BLaER1 treated with 17β-estradiol and CSF1 and Interleukin-3, amounts not matched to agents 10 nM and 100 nM (cell line): ENCODE data around the gene LRRC49.
"Not testable (repeated sequence)": the region's sequence is repeated elsewhere in the genome, so short reads cannot be mapped to it uniquely, and the experiment has no call there.

ENCODE experiments used
- H3K27ac ChIP-seq, 11 experiments: shearing (Covaris generic); formaldehyde crosslinking; 2 replicates each; pipeline ENCODE4 v1.8.1; 2022
- H3K27me3 ChIP-seq, 11 experiments: shearing (Covaris generic); formaldehyde crosslinking; 2 replicates each; pipeline ENCODE4 v1.8.1; 2022
- H3K36me3 ChIP-seq, 11 experiments: shearing (Covaris generic); formaldehyde crosslinking; 2 replicates each; pipeline ENCODE4 v1.8.1; 2022
- H3K4me1 ChIP-seq, 10 experiments: shearing (Covaris generic); formaldehyde crosslinking; 2 replicates each; pipeline ENCODE4 v1.8.1; 2022
- H3K4me2 ChIP-seq, 11 experiments: shearing (Covaris generic); formaldehyde crosslinking; 2 replicates each; pipeline ENCODE4 v1.8.1; 2022
- H3K4me3 ChIP-seq, 10 experiments: shearing (Covaris generic); formaldehyde crosslinking; 2 replicates each; pipeline ENCODE4 v1.8.1; 2022
- H3K9ac ChIP-seq, 11 experiments: shearing (Covaris generic); formaldehyde crosslinking; 2 replicates each; pipeline ENCODE4 v1.8.1; 2022
- H3K9me3 ChIP-seq, 11 experiments: shearing (Covaris generic); formaldehyde crosslinking; replicated peaks in 1 of 11; 2 replicates each; pipeline ENCODE4 v1.8.1; 2022
- H4K20me1 ChIP-seq, 11 experiments: shearing (Covaris generic); formaldehyde crosslinking; 2 replicates each; pipeline ENCODE4 v1.8.1; 2022
- Cebpa-rat ChIP-seq, 11 experiments: shearing (Covaris generic); IDR thresholded peaks; 2 replicates each; pipeline ENCODE4 v1.8.1; 2022

The LRRC49 gene

DNA sequence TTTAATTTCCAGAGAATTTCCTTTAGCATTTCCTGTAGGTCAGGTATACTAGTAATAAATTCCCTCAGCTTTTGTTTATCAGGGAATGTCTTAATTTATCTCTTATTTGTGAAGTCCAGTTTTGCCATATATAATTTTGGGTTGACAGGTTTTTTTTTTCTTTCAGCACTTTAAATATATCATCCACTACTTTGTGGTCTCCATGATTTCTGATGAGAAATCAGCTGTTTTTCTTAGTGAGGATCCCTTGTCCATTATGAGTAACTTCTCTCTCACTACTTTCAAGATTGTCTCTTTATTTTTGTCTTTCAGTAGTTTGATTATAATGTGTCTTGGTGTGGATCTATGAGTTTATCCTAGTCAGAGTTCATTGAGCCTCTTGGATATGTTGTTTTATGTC is 105.7 kb downstream of the LRRC49 start:
- Histone ChIP-seq H3K4me1 (peaks cover 0 to 9% (median 6%) of the 10 kb centered on the region in 10 experiments; a peak in 12 of 20 replicates), H3K4me3 (no peak overlapping the region), H4K20me1 (no peaks in the 10 kb centered on the region), H3K9ac (no peak overlapping the region), H3K36me3 (no peaks in the 10 kb centered on the region), H3K27ac (no peak overlapping the region), H3K4me2 (no peak overlapping the region), H3K27me3 (no peaks in the 10 kb centered on the region), H3K9me3 (peaks cover under 1 to 17% (median 15%) of the 10 kb centered on the region in 11 experiments; a peak in 20 of 22 replicates)
- no peak for TF ChIP-seq Cebpa-rat (IDR thresholded peaks at IDR 0.05)

DNA sequence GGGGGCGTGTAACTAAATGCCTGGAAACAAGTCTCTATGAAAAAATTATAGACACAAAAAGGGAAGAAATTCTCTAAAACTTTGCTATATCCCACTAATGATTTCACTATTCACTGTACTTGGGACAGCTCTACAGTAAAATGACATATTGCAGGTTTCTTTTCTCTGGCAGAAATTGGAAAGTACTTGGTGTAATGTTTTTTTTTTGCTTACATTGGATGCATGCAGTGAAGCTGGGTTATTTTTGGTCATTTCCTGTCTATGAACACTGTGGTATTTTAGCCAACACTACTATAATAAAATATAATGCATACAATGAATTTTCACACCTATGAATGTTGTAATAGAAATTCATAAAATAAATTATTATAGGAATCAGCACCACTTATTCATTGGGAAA is 109.7 kb downstream of the LRRC49 start:
- no peak overlapping the region for H3K9ac ChIP-seq
- H4K20me1 ChIP-seq: no peaks in the 10 kb centered on the region
- no peaks in the 10 kb centered on the region for H3K27me3 ChIP-seq
- H3K36me3 ChIP-seq: no peaks in the 10 kb centered on the region
- no peak overlapping the region for H3K4me3 ChIP-seq
- H3K9me3 ChIP-seq: peaks cover 0 to 18% (median 15%) of the 10 kb centered on the region in 11 experiments; a peak in 20 of 22 replicates
- H3K27ac ChIP-seq: no peak overlapping the region
- TF ChIP-seq Cebpa-rat (IDR thresholded peaks at IDR 0.05): no peak
- H3K4me2 ChIP-seq: peak overlapping the region in 2 of 11 experiments; percentile 21 to 31; a peak in 2 of 22 replicates
- peaks cover 0 to 9% (median 6%) of the 10 kb centered on the region in 10 experiments; a peak in 12 of 20 replicates for H3K4me1 ChIP-seq

DNA sequence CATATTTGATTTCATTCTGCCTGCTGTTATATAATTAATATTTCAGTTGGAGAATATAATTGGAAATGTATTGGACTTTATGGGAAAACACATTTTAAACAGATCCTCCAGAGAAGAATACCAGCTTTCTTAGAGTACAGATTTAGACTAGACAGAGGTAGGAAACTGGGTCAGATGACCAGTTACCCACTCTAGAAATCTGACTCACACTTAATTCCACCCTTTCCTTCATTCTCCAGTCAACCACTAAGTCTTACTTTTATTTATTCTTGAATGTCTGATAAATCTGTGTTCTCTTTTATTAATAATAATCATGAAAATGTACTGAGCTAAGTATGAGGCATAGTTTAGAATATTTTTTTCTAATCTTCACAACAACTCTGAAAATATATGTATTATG is 110.7 kb downstream of the LRRC49 start:
- H3K4me2 ChIP-seq: no peak overlapping the region
- H3K27me3 ChIP-seq: no peaks in the 10 kb centered on the region
- no peak for TF ChIP-seq Cebpa-rat (IDR thresholded peaks at IDR 0.05)
- no peak overlapping the region for H3K9ac ChIP-seq
- H3K4me1 ChIP-seq: peaks cover 0 to 9% (median 6%) of the 10 kb centered on the region in 10 experiments; a peak in 12 of 20 replicates
- no peaks in the 10 kb centered on the region for H3K36me3 ChIP-seq
- H3K4me3 ChIP-seq: no peak overlapping the region
- no peak overlapping the region for H3K27ac ChIP-seq
- H4K20me1 ChIP-seq: no peaks in the 10 kb centered on the region
- H3K9me3 ChIP-seq: peaks cover 0 to 17% (median 13%) of the 10 kb centered on the region in 11 experiments; a peak in 20 of 22 replicates

DNA sequence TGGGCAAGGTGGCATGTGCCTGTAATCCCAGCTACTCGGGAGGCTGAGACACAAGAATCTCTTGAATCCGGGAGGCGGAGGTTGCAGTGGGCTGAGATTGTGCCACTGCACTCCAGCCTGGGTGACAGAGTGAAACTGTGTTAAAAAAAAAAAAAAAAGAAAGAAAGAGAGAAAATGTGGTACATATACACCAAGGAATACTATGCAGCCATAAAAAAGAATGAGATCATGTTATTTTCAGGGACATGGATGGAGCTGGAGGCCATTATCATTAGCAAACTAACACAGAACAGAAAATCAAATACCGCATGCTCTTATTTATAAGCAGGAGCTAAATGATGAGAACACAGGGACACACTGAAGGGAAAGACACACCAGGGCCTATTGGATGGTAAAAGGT is 111.9 kb downstream of the LRRC49 start:
- not testable (repeated sequence) for H3K27ac ChIP-seq, H3K9me3 ChIP-seq, H3K4me3 ChIP-seq, H3K4me2 ChIP-seq, H3K27me3 ChIP-seq, H3K9ac ChIP-seq, H3K36me3 ChIP-seq, H3K4me1 ChIP-seq, H4K20me1 ChIP-seq

DNA sequence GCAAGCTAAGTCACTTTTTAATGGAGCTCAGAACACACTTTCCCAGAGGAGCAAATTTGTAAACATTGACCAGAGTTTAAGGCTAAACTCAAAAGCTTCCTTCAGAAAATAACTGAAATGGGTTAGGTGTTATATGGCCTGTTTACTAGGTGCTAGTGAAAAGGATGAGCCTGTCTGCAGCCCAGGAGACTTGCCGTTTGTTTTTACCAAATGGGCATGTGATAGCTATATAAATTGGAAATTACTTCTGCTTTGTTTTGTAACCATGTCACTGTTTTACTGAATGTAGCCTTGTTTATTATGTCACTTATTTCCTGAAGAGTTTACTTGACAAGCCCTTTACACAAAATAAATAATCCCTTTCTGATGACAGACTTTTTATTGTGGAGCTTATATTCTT is 113.3 kb downstream of the LRRC49 start:
- no peak for TF ChIP-seq Cebpa-rat (IDR thresholded peaks at IDR 0.05)
- no peaks in the 10 kb centered on the region for H3K36me3 ChIP-seq
- no peak overlapping the region for H3K4me2 ChIP-seq
- H3K27me3 ChIP-seq: no peaks in the 10 kb centered on the region
- H4K20me1 ChIP-seq: no peaks in the 10 kb centered on the region
- H3K9ac ChIP-seq: no peak overlapping the region
- no peak overlapping the region for H3K27ac ChIP-seq
- peaks cover 0 to 11% (median 7%) of the 10 kb centered on the region in 10 experiments; a peak in 12 of 20 replicates for H3K4me1 ChIP-seq
- H3K4me3 ChIP-seq: no peak overlapping the region
- H3K9me3 ChIP-seq: 0 out of 22 replicates have a peak, but pooled peaks cover 0 to 3% (median 0%) of the 10 kb centered on the region in 11 experiments

DNA sequence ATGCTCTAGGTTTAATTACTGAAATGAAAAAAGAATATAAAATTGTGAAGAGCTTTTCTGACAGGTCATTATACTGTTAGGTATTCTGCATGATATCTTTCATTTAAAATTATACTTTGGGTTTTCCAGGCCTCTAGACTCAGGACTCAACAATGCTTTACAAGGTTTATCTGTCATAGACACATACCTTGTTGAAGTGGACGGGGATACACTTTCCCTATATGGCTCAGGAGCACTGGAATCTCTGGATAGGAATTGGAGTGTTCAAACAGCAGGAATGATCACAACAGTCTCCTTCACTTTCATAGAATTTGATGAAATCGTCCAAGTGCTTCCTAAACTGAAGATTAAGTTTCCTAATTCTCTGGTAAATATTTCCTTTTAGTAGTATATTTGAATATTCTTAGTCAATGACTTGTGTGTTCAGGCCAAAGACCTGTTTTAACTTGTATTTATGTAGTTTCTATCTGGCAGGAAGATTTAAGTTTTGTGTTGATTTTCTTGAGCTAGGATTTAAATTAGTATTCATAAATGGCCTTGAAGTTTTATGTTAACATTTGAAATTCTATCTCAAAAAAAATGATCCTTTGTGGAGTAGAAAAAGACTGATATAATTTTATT is 115.7 kb downstream of the LRRC49 start:
- no peak overlapping the region for H3K4me3 ChIP-seq
- no peak for TF ChIP-seq Cebpa-rat (IDR thresholded peaks at IDR 0.05)
- no peak overlapping the region for H3K4me2 ChIP-seq
- 0 out of 20 replicates have a peak, but pooled peaks cover 0 to 5% (median 0%) of the 10 kb centered on the region in 10 experiments for H3K4me1 ChIP-seq
- no peak overlapping the region for H3K27ac ChIP-seq
- H3K9me3 ChIP-seq: 0 out of 22 replicates have a peak, but pooled peaks cover 0 to 3% (median 0%) of the 10 kb centered on the region in 11 experiments
- H3K27me3 ChIP-seq: no peaks in the 10 kb centered on the region
- no peaks in the 10 kb centered on the region for H3K36me3 ChIP-seq
- no peak overlapping the region for H3K9ac ChIP-seq
- no peaks in the 10 kb centered on the region for H4K20me1 ChIP-seq

DNA sequence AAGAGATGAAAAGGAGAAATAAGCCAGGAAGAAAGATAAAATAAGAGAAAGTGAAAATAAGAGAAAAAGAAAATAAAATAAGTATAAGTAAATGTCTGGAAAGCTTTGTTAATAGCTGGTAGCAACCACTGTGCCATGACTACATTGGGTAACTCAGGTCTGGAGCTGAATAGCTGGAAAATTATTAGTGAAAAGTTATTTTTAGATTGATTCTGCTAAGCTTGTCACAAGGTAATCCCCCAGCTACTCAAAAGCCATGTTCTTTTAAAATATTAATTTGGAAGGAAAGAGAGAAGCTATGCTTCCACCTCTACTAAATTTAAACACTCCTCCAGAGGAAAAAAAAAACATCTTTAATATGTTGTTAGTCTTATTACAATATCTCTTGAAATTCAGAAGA is 117.8 kb downstream of the LRRC49 start:
- H3K27me3 ChIP-seq: no peaks in the 10 kb centered on the region
- no peak overlapping the region for H3K4me3 ChIP-seq
- no peaks in the 10 kb centered on the region for H4K20me1 ChIP-seq
- H3K4me2 ChIP-seq: 0 out of 22 replicates have a peak overlapping the region, but pooled peaks of 1 of the 11 experiments have one; percentile 11
- H3K4me1 ChIP-seq: 0 out of 20 replicates have a peak, but pooled peaks cover 0 to 5% (median 0%) of the 10 kb centered on the region in 10 experiments
- TF ChIP-seq Cebpa-rat (IDR thresholded peaks at IDR 0.05): no peak
- H3K36me3 ChIP-seq: no peaks in the 10 kb centered on the region
- no peaks in the 10 kb centered on the region for H3K9me3 ChIP-seq
- H3K9ac ChIP-seq: no peak overlapping the region
- no peak overlapping the region for H3K27ac ChIP-seq

DNA sequence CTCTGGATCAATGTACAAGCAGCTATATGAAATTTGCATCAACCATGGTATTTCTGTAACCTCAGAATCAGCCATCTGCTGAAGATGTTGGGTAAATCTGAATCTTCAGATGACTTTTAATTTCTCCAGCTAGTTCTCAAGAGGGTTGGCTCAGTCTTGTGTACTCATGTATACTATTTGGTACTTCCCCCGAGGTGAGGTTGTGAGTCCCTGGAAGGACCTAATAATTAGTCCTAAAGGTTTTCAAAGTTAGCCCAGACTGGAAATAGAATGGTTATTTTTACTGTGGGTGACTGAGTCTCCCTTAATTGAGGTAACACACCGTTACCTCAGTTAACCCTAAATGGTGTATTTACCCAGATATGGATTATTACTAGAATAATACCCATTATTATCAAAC is 118.4 kb downstream of the LRRC49 start:
- TF ChIP-seq Cebpa-rat (IDR thresholded peaks at IDR 0.05): no peak
- Histone ChIP-seq H3K27ac (no peak overlapping the region), H3K4me1 (0 out of 20 replicates have a peak, but pooled peaks cover 0 to 5% (median 0%) of the 10 kb centered on the region in 10 experiments), H3K9me3 (no peaks in the 10 kb centered on the region), H4K20me1 (no peaks in the 10 kb centered on the region), H3K4me3 (no peak overlapping the region), H3K9ac (no peak overlapping the region), H3K27me3 (no peaks in the 10 kb centered on the region), H3K4me2 (no peak overlapping the region), H3K36me3 (no peaks in the 10 kb centered on the region)

DNA sequence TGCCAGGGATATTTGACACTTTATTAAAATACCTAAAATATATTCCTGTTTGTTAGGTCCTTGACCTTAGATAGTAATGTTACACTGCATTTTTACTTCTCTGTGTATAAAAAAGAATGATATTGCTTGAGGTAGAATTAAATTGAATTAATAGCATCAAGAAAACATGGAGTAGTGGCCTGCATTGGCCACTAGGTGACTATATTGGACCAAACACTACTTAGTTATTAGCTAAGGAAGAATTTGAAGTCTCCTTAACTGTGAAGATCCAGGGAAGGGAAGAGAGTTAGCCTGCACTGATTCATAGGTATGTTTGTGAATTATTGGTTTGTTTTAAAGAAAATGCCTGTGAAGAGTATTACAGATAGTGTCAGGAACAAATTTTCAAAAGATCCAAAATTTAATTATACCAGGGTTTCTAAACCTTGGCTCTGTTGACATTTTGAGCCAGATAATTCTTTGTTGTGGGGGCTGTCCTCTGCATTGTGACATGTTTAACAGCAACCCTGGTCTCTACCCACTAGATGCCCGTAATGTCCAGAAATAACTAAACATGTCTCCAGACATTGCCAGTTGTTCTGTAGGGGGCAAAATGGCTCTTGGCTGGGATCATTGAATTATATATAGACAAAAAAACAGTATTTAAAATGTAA is 119.0 kb downstream of the LRRC49 start:
- Histone ChIP-seq H3K36me3 (no peaks in the 10 kb centered on the region), H3K27ac (no peak overlapping the region)

More for the DNA sequence above, 119.0 kb downstream of the LRRC49 start:
- no peaks in the 10 kb centered on the region for H3K27me3 ChIP-seq
- no peak for TF ChIP-seq Cebpa-rat (IDR thresholded peaks at IDR 0.05)
- no peaks in the 10 kb centered on the region for H3K9me3 ChIP-seq
- H3K4me1 ChIP-seq: 0 out of 20 replicates have a peak, but pooled peaks cover 0 to 5% (median 0%) of the 10 kb centered on the region in 10 experiments
- H3K9ac ChIP-seq: no peak overlapping the region
- H3K4me3 ChIP-seq: no peak overlapping the region
- no peak overlapping the region for H3K4me2 ChIP-seq
- H4K20me1 ChIP-seq: no peaks in the 10 kb centered on the region
